Thoracic aorta (tissue), 2 donors: ENCODE results near the gene CPSF3. TPM values are rescaled to one million over a fixed set of nuclear protein-coding genes. Genes with fewer than 3 reads are reported as not detected.

Experiments used
- ATAC-seq: fragments of 150-250 bp; one replicate; pipeline ENCODE4 v1.8.0; 2017; ENCODE audit warnings: low read depth; ENCODE audit not compliant: insufficient number of reproducible peaks, low FRiP score
- DNase-seq: peaks from one replicate; pipeline ENCODE4 v3.0.0-alpha.2; 2020; ENCODE audit warnings: low spot score
- H3K27ac ChIP-seq, 2 donors: fragments of 200-600 bp; sonication (generic); 1 replicate in 1 of 2; 2 replicates in 1 of 2; pipeline ENCODE4 v1.5.1; 2016; ENCODE audit warnings: mild to moderate bottlenecking in 2 of 2, moderate library complexity in 2 of 2
- H3K27me3 ChIP-seq: fragments of 200-600 bp; sonication (generic); replicated peaks from 2 replicates; pipeline ENCODE4 v1.6.0; 2016; ENCODE audit warnings: mild to moderate bottlenecking; ENCODE audit not compliant: insufficient read depth
- H3K36me3 ChIP-seq: fragments of 200-600 bp; sonication (generic); one replicate; pipeline ENCODE4 v1.5.1; 2016
- H3K4me1 ChIP-seq, 2 donors: fragments of 200-600 bp; sonication (generic); 1 replicate in 1 of 2; 2 replicates in 1 of 2; pipeline versions ENCODE4 v1.5.1 to v1.6.0; 2016; ENCODE audit warnings: low read depth in 2 of 2, mild to moderate bottlenecking in 1 of 2; ENCODE audit not compliant: control insufficient read depth in 1 of 2
- H3K4me3 ChIP-seq: fragments of 200-600 bp; sonication (generic); 2 replicates; pipeline ENCODE4 v1.5.1; 2016; ENCODE audit warnings: mild to moderate bottlenecking
- H3K9me3 ChIP-seq: fragments of 200-600 bp; sonication (generic); 2 replicates; pipeline ENCODE4 v1.5.1; 2016
- CTCF ChIP-seq: fragments of 200-600 bp; sonication (generic); IDR thresholded peaks from one replicate; pipeline ENCODE4 v1.5.1; 2019; ENCODE audit warnings: antibody characterized with exemption
- total RNA-seq, 2 donors: library from RNA; depleted of rRNA; stranded (reverse); fragments of >200 nt; gene quantifications; one replicate each; pipeline versions ENCODE4 v1.1.0 to v1.2.3, GENCODE V29; 2016

Gene CPSF3
- total RNA-seq, 2 donors from 2014 or later: 13.1 to 18.9 TPM

- no peak overlapping the region for H3K4me3 ChIP-seq
- H3K4me1 ChIP-seq: peaks cover 0 to 8% of the 10 kb centered on the region in 2 donors
- no peaks in the 10 kb centered on the region for H3K27me3 ChIP-seq
- no peak for ATAC-seq
- H3K9me3 ChIP-seq: no peaks in the 10 kb centered on the region
- peak overlapping the region in 1 of 2 donors; percentile 28 for H3K27ac ChIP-seq
- no peak for TF ChIP-seq CTCF
- peaks cover 14% of the 10 kb centered on the region for H3K36me3 ChIP-seq
- no peak for DNase-seq
These were observed 14.8 kb upstream of the CPSF3 start for GRCh38 chr2:9408641-9409151.

GRCh38 chr2:9410108-9410507, 13.3 kb upstream of the CPSF3 start:
- Histone ChIP-seq H3K27me3 (no peaks in the 10 kb centered on the region), H3K4me1 (peaks cover 0 to 8% of the 10 kb centered on the region in 2 donors), H3K27ac (no peak overlapping the region), H3K4me3 (no peak overlapping the region), H3K9me3 (no peaks in the 10 kb centered on the region), H3K36me3 (peaks cover 14% of the 10 kb centered on the region)
- no peak for TF ChIP-seq CTCF
- DNase-seq: no peak
- ATAC-seq: no peak

- Histone ChIP-seq H3K9me3 (no peaks in the 10 kb centered on the region), H3K36me3 (peaks cover 10% of the 10 kb centered on the region), H3K4me3 (no peak overlapping the region), H3K27me3 (no peaks in the 10 kb centered on the region), H3K4me1 (peaks cover 0 to 8% of the 10 kb centered on the region in 2 donors), H3K27ac (no peak overlapping the region)
- ATAC-seq: no peak
- DNase-seq: no peak
- no peak for TF ChIP-seq CTCF
These were observed 10.7 kb upstream of the CPSF3 start for GRCh38 chr2:9412781-9413180.

GRCh38 chr2:9415516-9416169, 7.8 kb upstream of the CPSF3 start:
- Histone ChIP-seq H3K4me1 (peaks cover 0 to 6% of the 10 kb centered on the region in 2 donors), H3K9me3 (no peaks in the 10 kb centered on the region), H3K27ac (no peak overlapping the region), H3K4me3 (no peak overlapping the region), H3K27me3 (no peaks in the 10 kb centered on the region), H3K36me3 (peaks cover 9% of the 10 kb centered on the region)
- DNase-seq (no peak), ATAC-seq (peak; percentile 65)
- no peak for TF ChIP-seq CTCF

- Histone ChIP-seq H3K4me3 (no peak overlapping the region), H3K27me3 (no peaks in the 10 kb centered on the region), H3K27ac (no peak overlapping the region), H3K36me3 (peaks cover 3% of the 10 kb centered on the region), H3K9me3 (no peaks in the 10 kb centered on the region), H3K4me1 (peaks cover 0 to 11% of the 10 kb centered on the region in 2 donors)
- DNase-seq (no peak), ATAC-seq (no peak)
- TF ChIP-seq CTCF: no peak
These were observed 7.0 kb upstream of the CPSF3 start for GRCh38 chr2:9416267-9416961.
